HG03175 (cell line): ENCODE measurements around the gene BRME1.
"Not testable (repeated sequence)": the region's sequence is repeated elsewhere in the genome, so short reads cannot be mapped to it uniquely, and the experiment has no call there.

Experiments used
- ATAC-seq: cut with Tn5 transposase; IDR thresholded peaks from one replicate; pipeline ENCODE4 v1.9.1; 2021; ENCODE audit warnings: mild to moderate bottlenecking, moderate library complexity; ENCODE audit not compliant: unreplicated experiment

Gene BRME1

GRCh38 chr19:13869281-13869680 lies 36.6 kb downstream of the BRME1 start:
- no peak for ATAC-seq

GRCh38 chr19:13868663-13869062 lies 37.3 kb downstream of the BRME1 start:
- no peak for ATAC-seq

GRCh38 chr19:13866463-13867046 lies 39.4 kb downstream of the BRME1 start:
- no peak for ATAC-seq

- no peak for ATAC-seq
These were observed 40.1 kb downstream of the BRME1 start for GRCh38 chr19:13865571-13866462.

GRCh38 chr19:13864667-13865570 lies 41.0 kb downstream of the BRME1 start:
- no peak for ATAC-seq

- no peak for ATAC-seq
These were observed 41.8 kb downstream of the BRME1 start for GRCh38 chr19:13864046-13864666.

- peak; percentile 67 for ATAC-seq
These were observed 44.0 kb downstream of the BRME1 start for GRCh38 chr19:13861714-13862531.

GRCh38 chr19:13861392-13861713 lies 44.6 kb downstream of the BRME1 start:
- ATAC-seq: no peak

GRCh38 chr19:13860679-13861391 lies 45.1 kb downstream of the BRME1 start:
- ATAC-seq: no peak

- no peak for ATAC-seq
These were observed 46.5 kb downstream of the BRME1 start for GRCh38 chr19:13859361-13859880.

- ATAC-seq: no peak
These were observed 49.4 kb downstream of the BRME1 start for GRCh38 chr19:13856497-13856896.

GRCh38 chr19:13852171-13852707 lies 53.7 kb downstream of the BRME1 start:
- not testable (repeated sequence) for ATAC-seq

GRCh38 chr19:13851734-13852114 lies 54.2 kb downstream of the BRME1 start:
- ATAC-seq: not testable (repeated sequence)

GRCh38 chr19:13850910-13851733 lies 54.8 kb downstream of the BRME1 start:
- ATAC-seq: no peak

- ATAC-seq: no peak
These were observed 55.7 kb downstream of the BRME1 start for GRCh38 chr19:13849991-13850909.

GRCh38 chr19:13848798-13849676 lies 56.9 kb downstream of the BRME1 start:
- no peak for ATAC-seq
